HEK293 (cell line): ENCODE data around the gene EPM2AIP1.

Source experiments
- BCL11A ChIP-seq: fragments of 450-650 bp; formaldehyde crosslinking; IDR thresholded peaks from 2 replicates; pipeline ENCODE4 v1.5.1; 2016; ENCODE audit warnings: low read depth, missing biosample characterization, missing genetic modification characterization
- ZBTB1 ChIP-seq: fragments of 450-650 bp; formaldehyde crosslinking; IDR thresholded peaks from 2 replicates; pipeline ENCODE4 v1.5.1; 2016; ENCODE audit warnings: missing biosample characterization, missing genetic modification characterization
- ZNF133 ChIP-seq: fragments of 450-650 bp; formaldehyde crosslinking; IDR thresholded peaks from 2 replicates; pipeline ENCODE4 v1.5.1; 2016; ENCODE audit warnings: missing biosample characterization, missing genetic modification characterization
- ZNF585B ChIP-seq: fragments of 450-650 bp; formaldehyde crosslinking; IDR thresholded peaks from 2 replicates; pipeline ENCODE4 v1.5.1; 2016; ENCODE audit warnings: missing biosample characterization, missing genetic modification characterization
- ZNF701 ChIP-seq: fragments of 450-650 bp; formaldehyde crosslinking; IDR thresholded peaks from 2 replicates; pipeline ENCODE4 v1.5.1; 2016; ENCODE audit warnings: missing biosample characterization, missing genetic modification characterization
- TF ChIP-seq, protein P1 (sequence below): fragments of 450-650 bp; formaldehyde crosslinking; IDR thresholded peaks from 2 replicates; pipeline ENCODE4 v1.5.1; 2017; ENCODE audit warnings: missing biosample characterization, missing genetic modification characterization
- TF ChIP-seq, protein P2 (sequence below): fragments of 450-650 bp; formaldehyde crosslinking; IDR thresholded peaks from 2 replicates; pipeline ENCODE4 v1.5.1; 2016; ENCODE audit warnings: missing biosample characterization, missing genetic modification characterization
- TF ChIP-seq, protein P3 (sequence below): fragments of 450-650 bp; formaldehyde crosslinking; IDR thresholded peaks from 2 replicates; pipeline ENCODE4 v1.5.1; 2016; ENCODE audit warnings: missing biosample characterization, missing genetic modification characterization
- TF ChIP-seq, protein P4 (sequence below): fragments of 450-650 bp; formaldehyde crosslinking; IDR thresholded peaks from 2 replicates; pipeline ENCODE4 v1.5.1; 2016; ENCODE audit warnings: missing biosample characterization, missing genetic modification characterization, low read depth
- TF ChIP-seq, protein P5 (sequence below): fragments of 450-650 bp; formaldehyde crosslinking; IDR thresholded peaks from 2 replicates; pipeline ENCODE4 v1.5.1; 2016; ENCODE audit warnings: missing biosample characterization, missing genetic modification characterization

DNA sequence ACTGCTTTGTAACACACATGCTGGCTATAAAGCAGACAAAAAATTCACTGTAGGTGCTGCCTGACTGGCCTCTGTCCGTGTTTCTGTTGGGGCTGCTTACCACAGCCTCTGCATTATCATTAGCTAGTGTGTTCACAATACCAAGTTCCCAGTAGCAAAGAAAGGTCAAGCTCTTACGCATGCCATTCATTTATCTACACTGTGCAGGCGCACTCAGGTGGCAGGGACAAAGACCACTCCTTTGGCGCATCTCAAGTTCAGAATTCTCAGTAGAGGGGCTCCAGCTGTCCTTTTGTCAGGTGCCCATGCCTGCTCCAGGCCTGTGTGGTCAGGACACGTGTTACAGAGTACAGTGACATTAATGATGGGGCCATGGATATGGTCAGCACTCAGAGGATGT is 22.7 kb upstream of the EPM2AIP1 start:
- TF ChIP-seq, protein P1, sequence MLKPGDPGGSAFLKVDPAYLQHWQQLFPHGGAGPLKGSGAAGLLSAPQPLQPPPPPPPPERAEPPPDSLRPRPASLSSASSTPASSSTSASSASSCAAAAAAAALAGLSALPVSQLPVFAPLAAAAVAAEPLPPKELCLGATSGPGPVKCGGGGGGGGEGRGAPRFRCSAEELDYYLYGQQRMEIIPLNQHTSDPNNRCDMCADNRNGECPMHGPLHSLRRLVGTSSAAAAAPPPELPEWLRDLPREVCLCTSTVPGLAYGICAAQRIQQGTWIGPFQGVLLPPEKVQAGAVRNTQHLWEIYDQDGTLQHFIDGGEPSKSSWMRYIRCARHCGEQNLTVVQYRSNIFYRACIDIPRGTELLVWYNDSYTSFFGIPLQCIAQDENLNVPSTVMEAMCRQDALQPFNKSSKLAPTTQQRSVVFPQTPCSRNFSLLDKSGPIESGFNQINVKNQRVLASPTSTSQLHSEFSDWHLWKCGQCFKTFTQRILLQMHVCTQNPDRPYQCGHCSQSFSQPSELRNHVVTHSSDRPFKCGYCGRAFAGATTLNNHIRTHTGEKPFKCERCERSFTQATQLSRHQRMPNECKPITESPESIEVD (tag by site-specific recombination), result no peak
- TF ChIP-seq BCL11A (tag by site-specific recombination), result no peak
- TF ChIP-seq, protein P2, sequence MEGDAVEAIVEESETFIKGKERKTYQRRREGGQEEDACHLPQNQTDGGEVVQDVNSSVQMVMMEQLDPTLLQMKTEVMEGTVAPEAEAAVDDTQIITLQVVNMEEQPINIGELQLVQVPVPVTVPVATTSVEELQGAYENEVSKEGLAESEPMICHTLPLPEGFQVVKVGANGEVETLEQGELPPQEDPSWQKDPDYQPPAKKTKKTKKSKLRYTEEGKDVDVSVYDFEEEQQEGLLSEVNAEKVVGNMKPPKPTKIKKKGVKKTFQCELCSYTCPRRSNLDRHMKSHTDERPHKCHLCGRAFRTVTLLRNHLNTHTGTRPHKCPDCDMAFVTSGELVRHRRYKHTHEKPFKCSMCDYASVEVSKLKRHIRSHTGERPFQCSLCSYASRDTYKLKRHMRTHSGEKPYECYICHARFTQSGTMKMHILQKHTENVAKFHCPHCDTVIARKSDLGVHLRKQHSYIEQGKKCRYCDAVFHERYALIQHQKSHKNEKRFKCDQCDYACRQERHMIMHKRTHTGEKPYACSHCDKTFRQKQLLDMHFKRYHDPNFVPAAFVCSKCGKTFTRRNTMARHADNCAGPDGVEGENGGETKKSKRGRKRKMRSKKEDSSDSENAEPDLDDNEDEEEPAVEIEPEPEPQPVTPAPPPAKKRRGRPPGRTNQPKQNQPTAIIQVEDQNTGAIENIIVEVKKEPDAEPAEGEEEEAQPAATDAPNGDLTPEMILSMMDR (tag by site-specific recombination), result no peak
- TF ChIP-seq ZNF585B (tag by site-specific recombination), result no peak
- TF ChIP-seq, protein P3, sequence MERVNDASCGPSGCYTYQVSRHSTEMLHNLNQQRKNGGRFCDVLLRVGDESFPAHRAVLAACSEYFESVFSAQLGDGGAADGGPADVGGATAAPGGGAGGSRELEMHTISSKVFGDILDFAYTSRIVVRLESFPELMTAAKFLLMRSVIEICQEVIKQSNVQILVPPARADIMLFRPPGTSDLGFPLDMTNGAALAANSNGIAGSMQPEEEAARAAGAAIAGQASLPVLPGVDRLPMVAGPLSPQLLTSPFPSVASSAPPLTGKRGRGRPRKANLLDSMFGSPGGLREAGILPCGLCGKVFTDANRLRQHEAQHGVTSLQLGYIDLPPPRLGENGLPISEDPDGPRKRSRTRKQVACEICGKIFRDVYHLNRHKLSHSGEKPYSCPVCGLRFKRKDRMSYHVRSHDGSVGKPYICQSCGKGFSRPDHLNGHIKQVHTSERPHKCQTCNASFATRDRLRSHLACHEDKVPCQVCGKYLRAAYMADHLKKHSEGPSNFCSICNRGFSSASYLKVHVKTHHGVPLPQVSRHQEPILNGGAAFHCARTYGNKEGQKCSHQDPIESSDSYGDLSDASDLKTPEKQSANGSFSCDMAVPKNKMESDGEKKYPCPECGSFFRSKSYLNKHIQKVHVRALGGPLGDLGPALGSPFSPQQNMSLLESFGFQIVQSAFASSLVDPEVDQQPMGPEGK, result no peak
- TF ChIP-seq ZNF701 (tag by site-specific recombination), result no peak
- TF ChIP-seq, protein P4, sequence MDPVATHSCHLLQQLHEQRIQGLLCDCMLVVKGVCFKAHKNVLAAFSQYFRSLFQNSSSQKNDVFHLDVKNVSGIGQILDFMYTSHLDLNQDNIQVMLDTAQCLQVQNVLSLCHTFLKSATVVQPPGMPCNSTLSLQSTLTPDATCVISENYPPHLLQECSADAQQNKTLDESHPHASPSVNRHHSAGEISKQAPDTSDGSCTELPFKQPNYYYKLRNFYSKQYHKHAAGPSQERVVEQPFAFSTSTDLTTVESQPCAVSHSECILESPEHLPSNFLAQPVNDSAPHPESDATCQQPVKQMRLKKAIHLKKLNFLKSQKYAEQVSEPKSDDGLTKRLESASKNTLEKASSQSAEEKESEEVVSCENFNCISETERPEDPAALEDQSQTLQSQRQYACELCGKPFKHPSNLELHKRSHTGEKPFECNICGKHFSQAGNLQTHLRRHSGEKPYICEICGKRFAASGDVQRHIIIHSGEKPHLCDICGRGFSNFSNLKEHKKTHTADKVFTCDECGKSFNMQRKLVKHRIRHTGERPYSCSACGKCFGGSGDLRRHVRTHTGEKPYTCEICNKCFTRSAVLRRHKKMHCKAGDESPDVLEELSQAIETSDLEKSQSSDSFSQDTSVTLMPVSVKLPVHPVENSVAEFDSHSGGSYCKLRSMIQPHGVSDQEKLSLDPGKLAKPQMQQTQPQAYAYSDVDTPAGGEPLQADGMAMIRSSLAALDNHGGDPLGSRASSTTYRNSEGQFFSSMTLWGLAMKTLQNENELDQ (tag by site-specific recombination), result no peak
- TF ChIP-seq ZBTB1 (tag by site-specific recombination), result no peak
- TF ChIP-seq ZNF133 (tag by site-specific recombination), result no peak
- TF ChIP-seq, protein P5, sequence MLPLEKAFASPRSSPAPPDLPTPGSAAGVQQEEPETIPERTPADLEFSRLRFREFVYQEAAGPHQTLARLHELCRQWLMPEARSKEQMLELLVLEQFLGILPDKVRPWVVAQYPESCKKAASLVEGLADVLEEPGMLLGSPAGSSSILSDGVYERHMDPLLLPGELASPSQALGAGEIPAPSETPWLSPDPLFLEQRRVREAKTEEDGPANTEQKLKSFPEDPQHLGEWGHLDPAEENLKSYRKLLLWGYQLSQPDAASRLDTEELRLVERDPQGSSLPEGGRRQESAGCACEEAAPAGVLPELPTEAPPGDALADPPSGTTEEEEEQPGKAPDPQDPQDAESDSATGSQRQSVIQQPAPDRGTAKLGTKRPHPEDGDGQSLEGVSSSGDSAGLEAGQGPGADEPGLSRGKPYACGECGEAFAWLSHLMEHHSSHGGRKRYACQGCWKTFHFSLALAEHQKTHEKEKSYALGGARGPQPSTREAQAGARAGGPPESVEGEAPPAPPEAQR (tag by site-specific recombination), result no peak
